HTR-8/SVneo (cell line): ENCODE results near the gene AUNIP.
"Not testable (repeated sequence)": the region's sequence is repeated elsewhere in the genome, so short reads cannot be mapped to it uniquely, and the experiment has no call there.

Source experiments
- DNase-seq: peaks from one replicate; pipeline ENCODE4 v3.0.0; 2011; ENCODE audit warnings: low spot score, mixed read lengths; ENCODE audit not compliant: insufficient read length
- FAIRE-seq: peaks from 2 replicates; lab custom pipeline; 2011; peaks lifted over from hg19 to GRCh38; lab: Jason Lieb, UNC

The AUNIP gene

GRCh38 chr1:25869909-25870606, 10.8 kb upstream of the AUNIP start:
- FAIRE-seq (no peak), DNase-seq (no peak)

GRCh38 chr1:25867210-25867991, 8.1 kb upstream of the AUNIP start:
- DNase-seq (no peak), FAIRE-seq (no peak)

- no peak for DNase-seq
- FAIRE-seq, result no peak
Observed at GRCh38 chr1:25866288-25866687, 7.0 kb upstream of the AUNIP start.

GRCh38 chr1:25864434-25864833, 5.2 kb upstream of the AUNIP start:
- no peak for FAIRE-seq

GRCh38 chr1:25863486-25864262, 4.4 kb upstream of the AUNIP start:
- no peak for FAIRE-seq
- DNase-seq, result no peak

More at GRCh38 chr1:25864434-25864833, 5.2 kb upstream of the AUNIP start:
- DNase-seq, result no peak

GRCh38 chr1:25862785-25863485, 3.7 kb upstream of the AUNIP start:
- FAIRE-seq, result no peak
- no peak for DNase-seq

GRCh38 chr1:25861316-25862286, 2.3 kb upstream of the AUNIP start:
- DNase-seq, result no peak
- no peak for FAIRE-seq

GRCh38 chr1:25858494-25858893, 763 bp downstream of the AUNIP start:
- DNase-seq (no peak), FAIRE-seq (no peak)

GRCh38 chr1:25856856-25857255, 2.4 kb downstream of the AUNIP start:
- DNase-seq, result no peak
- FAIRE-seq, result no peak

GRCh38 chr1:25854554-25854953, 4.7 kb downstream of the AUNIP start:
- FAIRE-seq (no peak), DNase-seq (no peak)

GRCh38 chr1:25848531-25848930, 10.7 kb downstream of the AUNIP start:
- no peak for FAIRE-seq
- no peak for DNase-seq

- FAIRE-seq, result no peak
- DNase-seq, result no peak
Observed at GRCh38 chr1:25847929-25848328, 11.3 kb downstream of the AUNIP start.

- FAIRE-seq (no peak), DNase-seq (no peak)
Observed at GRCh38 chr1:25845664-25846063, 13.6 kb downstream of the AUNIP start.

- FAIRE-seq (no peak), DNase-seq (no peak)
Observed at GRCh38 chr1:25844536-25845337, 14.5 kb downstream of the AUNIP start.

- no peak for DNase-seq
Observed at GRCh38 chr1:25843483-25843882, 15.8 kb downstream of the AUNIP start.

GRCh38 chr1:25839808-25840207, 19.4 kb downstream of the AUNIP start:
- FAIRE-seq, DNase-seq: not testable (repeated sequence)

More at GRCh38 chr1:25843483-25843882, 15.8 kb downstream of the AUNIP start:
- FAIRE-seq, result no peak

- no peak for FAIRE-seq
- DNase-seq, result no peak
Observed at GRCh38 chr1:25837262-25837875, 21.9 kb downstream of the AUNIP start.

- FAIRE-seq (no peak), DNase-seq (no peak)
Observed at GRCh38 chr1:25836695-25837094, 22.6 kb downstream of the AUNIP start.
